ENCODE measurements around the gene GPS1. TPM values are rescaled to one million over a fixed set of nuclear protein-coding genes. Genes with fewer than 3 reads are reported as not detected.

GPS1 gene
- polyA plus RNA-seq, 1 experiment = 131 TPM

DNA sequence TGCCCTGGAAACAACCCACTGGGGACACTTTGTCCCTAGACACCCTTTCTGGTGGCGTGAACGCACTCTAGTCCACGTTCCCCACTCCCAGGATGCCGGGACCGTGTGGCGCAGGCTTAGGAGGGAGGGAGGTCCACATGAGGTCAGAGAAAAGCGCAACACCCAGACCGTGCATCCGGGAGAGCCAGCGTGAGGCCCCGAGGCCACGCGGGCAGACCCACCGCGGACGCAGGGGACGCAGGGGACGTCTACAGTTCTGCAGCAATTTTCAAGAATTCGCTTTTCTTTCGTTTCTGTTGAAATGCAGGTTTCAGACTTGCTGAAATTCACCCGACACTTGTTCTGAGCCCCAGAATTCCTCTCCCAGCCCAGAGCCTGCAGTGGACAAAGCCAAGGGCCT is 4.8 kb upstream of the GPS1 start:
- H3K4me3 ChIP-seq (ENCODE audit: low read depth, low read length) = no peak overlapping the region
- ChIA-PET CTCF (interaction anchor here (1.9 kb wide), 1 partner anchor 9 kb away, joined by 5 read pairs; the partner anchor contains the start of gene DCXR), POLR2A (no interaction called here)
- no peaks in the 10 kb centered on the region for H3K27me3 ChIP-seq (ENCODE audit: control insufficient read depth, insufficient read depth, low read length)
- H3K36me3 ChIP-seq (ENCODE audit: control insufficient read depth, insufficient read depth, low read length) = peaks cover 20% of the 10 kb centered on the region
- no peak for DNase-seq (ENCODE audit: low read depth)
- TF ChIP-seq, protein P1, sequence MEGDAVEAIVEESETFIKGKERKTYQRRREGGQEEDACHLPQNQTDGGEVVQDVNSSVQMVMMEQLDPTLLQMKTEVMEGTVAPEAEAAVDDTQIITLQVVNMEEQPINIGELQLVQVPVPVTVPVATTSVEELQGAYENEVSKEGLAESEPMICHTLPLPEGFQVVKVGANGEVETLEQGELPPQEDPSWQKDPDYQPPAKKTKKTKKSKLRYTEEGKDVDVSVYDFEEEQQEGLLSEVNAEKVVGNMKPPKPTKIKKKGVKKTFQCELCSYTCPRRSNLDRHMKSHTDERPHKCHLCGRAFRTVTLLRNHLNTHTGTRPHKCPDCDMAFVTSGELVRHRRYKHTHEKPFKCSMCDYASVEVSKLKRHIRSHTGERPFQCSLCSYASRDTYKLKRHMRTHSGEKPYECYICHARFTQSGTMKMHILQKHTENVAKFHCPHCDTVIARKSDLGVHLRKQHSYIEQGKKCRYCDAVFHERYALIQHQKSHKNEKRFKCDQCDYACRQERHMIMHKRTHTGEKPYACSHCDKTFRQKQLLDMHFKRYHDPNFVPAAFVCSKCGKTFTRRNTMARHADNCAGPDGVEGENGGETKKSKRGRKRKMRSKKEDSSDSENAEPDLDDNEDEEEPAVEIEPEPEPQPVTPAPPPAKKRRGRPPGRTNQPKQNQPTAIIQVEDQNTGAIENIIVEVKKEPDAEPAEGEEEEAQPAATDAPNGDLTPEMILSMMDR (IDR thresholded peaks at IDR 0.05; ENCODE audit: insufficient read depth, low read depth, low read length) = no peak

DNA sequence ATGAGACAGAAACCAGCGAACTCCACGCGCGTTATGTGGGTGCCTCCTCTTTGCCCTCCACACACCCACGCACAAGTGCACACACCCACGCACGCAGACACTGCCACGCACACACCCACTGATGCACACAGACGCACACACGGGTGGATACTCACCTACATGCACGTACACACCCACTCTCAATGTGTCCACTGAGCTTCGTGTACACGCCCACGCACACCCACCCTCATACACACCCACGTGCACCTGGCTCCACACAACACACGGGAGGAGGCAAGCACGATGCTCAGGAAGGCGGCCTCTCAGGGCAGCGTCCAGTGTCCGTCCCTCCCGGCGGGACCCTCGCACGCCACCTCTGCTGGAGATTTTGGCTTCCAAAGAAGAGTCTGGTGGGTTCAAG is 4.3 kb upstream of the GPS1 start:
- POLR2A ChIA-PET = no interaction called here
- TF ChIP-seq, protein P1 (IDR thresholded peaks at IDR 0.05; ENCODE audit: insufficient read depth, low read depth, low read length) = no peak
- Histone ChIP-seq H3K36me3 (ENCODE audit: control insufficient read depth, insufficient read depth, low read length) (peaks cover 20% of the 10 kb centered on the region), H3K27me3 (ENCODE audit: control insufficient read depth, insufficient read depth, low read length) (no peaks in the 10 kb centered on the region), H3K4me3 (ENCODE audit: low read depth, low read length) (no peak overlapping the region)
- DNase-seq (ENCODE audit: low read depth) = no peak
- CTCF ChIA-PET = interaction anchor here (0.6 to 1.9 kb wide), 2 partner anchors 10 to 111 kb away, joined by 3 to 5 read pairs; partner anchors contain the start of gene DCXR

DNA sequence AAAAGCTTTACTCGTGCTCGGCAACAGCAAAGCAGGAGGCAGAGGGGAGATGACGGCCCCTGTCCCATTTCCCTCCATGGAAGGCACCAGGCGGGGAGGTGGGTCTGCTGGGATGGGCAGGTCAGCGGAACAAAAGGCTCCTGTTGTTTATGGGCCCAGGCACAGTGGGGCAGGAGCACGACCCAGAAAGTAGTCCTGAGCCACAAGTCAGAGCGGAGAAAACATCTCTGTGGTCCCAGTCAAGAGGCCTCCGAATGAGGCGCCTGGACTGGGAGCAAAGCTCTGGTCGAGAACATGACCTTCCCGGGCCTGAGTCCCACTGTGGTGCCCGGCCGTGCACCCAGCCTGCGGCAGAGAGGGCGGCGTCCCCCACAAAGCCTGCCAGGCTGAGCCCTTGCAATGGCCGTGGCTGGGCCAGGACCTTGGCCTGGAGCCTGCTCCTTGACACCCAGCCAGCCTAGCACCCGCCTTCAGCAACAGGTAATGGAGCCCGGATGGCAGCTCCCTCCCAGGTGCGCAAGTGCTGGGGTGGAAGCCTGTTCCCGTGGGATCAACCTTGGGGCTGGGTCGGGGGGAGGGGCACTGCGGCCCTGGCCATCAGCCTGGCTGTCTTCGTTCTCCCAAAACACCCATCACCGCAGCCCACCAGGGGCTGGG is 3.7 kb upstream of the GPS1 start:
- TF ChIP-seq, protein P1 (IDR thresholded peaks at IDR 0.05; ENCODE audit: insufficient read depth, low read depth, low read length) = no peak
- CTCF ChIA-PET = interaction anchor here (0.6 to 1.9 kb wide), 2 partner anchors 10 to 110 kb away, joined by 3 to 5 read pairs; partner anchors contain the start of gene DCXR
- DNase-seq (ENCODE audit: low read depth) = no peak
- POLR2A ChIA-PET = no interaction called here
- peaks cover 20% of the 10 kb centered on the region for H3K36me3 ChIP-seq (ENCODE audit: control insufficient read depth, insufficient read depth, low read length)
- no peak overlapping the region for H3K4me3 ChIP-seq (ENCODE audit: low read depth, low read length)
- no peaks in the 10 kb centered on the region for H3K27me3 ChIP-seq (ENCODE audit: control insufficient read depth, insufficient read depth, low read length)

DNA sequence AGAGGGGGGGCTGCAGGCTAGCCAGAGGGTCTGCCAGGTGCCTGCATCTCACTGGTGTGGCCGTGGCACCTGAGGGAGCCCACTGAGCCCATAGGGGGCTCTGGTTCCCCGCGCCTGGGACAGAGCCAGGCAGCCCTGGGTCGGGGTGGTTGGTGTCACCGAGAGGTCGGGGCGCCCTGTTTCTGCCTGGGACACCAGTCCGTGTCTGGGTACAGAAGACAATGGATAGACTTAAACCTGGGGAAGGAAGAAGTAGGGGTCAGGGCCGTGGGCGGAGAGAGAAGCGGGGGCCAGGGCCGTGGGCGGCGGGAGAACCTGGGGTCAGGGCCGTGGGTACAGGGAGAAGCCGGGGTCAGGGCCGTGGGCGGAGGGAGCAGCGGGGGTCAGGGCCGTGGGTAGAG is 3.1 kb upstream of the GPS1 start:
- TF ChIP-seq, protein P1 (IDR thresholded peaks at IDR 0.05; ENCODE audit: insufficient read depth, low read depth, low read length) = no peak
- CTCF ChIA-PET = interaction anchor here (2.9 kb wide), 1 partner anchor 11 kb away, joined by 23 read pairs; the partner anchor contains the start of gene DCXR
- no peak for DNase-seq (ENCODE audit: low read depth)
- Histone ChIP-seq H3K4me3 (ENCODE audit: low read depth, low read length) (no peak overlapping the region), H3K36me3 (ENCODE audit: control insufficient read depth, insufficient read depth, low read length) (peaks cover 23% of the 10 kb centered on the region), H3K27me3 (ENCODE audit: control insufficient read depth, insufficient read depth, low read length) (no peaks in the 10 kb centered on the region)
- POLR2A ChIA-PET = no interaction called here

DNA sequence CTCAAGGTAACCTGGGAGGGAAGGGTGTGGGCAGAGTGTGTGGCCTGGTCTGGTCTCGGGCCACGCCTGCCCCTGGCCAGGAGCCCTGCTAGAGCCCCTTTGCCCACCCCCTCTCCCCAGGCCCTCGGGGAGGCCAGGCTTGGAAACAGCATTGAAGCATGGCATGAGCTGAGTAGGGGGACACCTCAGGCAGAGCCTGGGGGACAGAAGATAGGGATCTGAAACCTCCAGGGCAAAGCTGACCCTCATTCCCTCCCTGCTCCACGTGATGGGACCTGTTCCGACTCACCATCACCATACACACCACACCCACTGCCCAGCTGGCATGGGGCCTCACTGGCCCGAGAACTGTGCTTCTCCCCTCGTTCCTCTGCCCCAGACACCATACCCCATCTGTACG is 2.6 kb upstream of the GPS1 start:
- Histone ChIP-seq H3K4me3 (ENCODE audit: low read depth, low read length) (no peak overlapping the region), H3K27me3 (ENCODE audit: control insufficient read depth, insufficient read depth, low read length) (no peaks in the 10 kb centered on the region), H3K36me3 (ENCODE audit: control insufficient read depth, insufficient read depth, low read length) (peaks cover 28% of the 10 kb centered on the region)
- ChIA-PET CTCF (interaction anchor here (2.9 kb wide), 1 partner anchor 12 kb away, joined by 23 read pairs; the partner anchor contains the start of gene DCXR), POLR2A (no interaction called here)
- TF ChIP-seq, protein P1 (IDR thresholded peaks at IDR 0.05; ENCODE audit: insufficient read depth, low read depth, low read length) = no peak
- no peak for DNase-seq (ENCODE audit: low read depth)

Measured in BJ (cell line).